Measurements from ENCODE around the gene RBSN. TPM values are rescaled to one million over a fixed set of nuclear protein-coding genes. Genes with fewer than 3 reads are reported as not detected.

RBSN gene
- total RNA-seq, 1 donor from 2014 or later: 30.3 TPM

DNA sequence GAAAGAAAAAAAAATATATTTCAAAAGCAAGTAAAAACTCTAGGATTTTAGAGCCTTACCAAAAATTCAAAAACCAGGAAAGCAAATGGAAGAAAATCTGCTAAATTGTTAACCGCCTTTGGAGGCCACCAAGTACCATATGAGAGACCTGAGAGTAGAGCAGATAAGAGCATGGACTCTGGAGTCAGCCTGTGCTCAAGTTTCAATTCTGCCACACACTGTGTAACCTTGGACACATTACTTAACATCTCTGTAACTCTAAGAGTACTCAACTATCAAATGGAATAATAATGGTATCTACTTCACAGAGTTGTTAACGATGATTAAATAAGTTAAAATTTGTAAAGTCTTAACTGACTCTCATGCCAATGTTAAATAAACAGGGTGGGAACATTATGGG, 12.7 kb downstream of the RBSN start:
- Histone ChIP-seq H3K27ac (ENCODE audit: low read depth, low read length) (no peak overlapping the region), H3K27me3 (ENCODE audit: control insufficient read depth in 3 of 3, insufficient read depth in 3 of 3, low read length in 3 of 3) (no peaks in the 10 kb centered on the region), H3K9ac (ENCODE audit: low read depth in 1 of 3, low read length in 3 of 3) (no peak overlapping the region), H3K9me3 (ENCODE audit: control insufficient read depth in 3 of 3, low read length in 3 of 3) (no peaks in the 10 kb centered on the region), H3K4me1 (ENCODE audit: control insufficient read depth in 3 of 3, insufficient read depth in 3 of 3, low read length in 3 of 3) (no peaks in the 10 kb centered on the region), H3K36me3 (ENCODE audit: control insufficient read depth in 3 of 3, insufficient read depth in 3 of 3, low read length in 3 of 3) (peaks cover 45 to 73% (median 58%) of the 10 kb centered on the region in 3 donors), H3K4me3 (ENCODE audit: low read length in 3 of 3) (no peak overlapping the region)

DNA sequence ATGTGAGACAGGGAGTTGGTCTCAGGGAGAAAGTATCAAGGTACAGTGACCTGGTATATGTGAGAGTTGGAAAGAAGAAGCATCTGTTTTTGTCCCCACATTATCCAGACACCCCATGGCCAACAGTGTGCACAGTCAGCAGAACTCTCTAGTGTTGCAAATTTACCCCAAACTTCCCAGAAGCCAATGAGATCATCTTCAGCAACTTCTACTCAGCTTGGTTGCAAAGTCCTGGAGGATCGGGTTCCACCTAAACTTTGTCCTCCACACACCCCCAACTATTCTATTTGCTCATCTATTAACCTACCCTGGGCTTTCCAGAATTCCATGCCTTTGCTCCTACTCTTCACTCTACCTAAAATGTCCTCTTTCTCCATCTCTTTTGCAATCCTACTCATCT, 15.7 kb downstream of the RBSN start:
- H3K27ac ChIP-seq (ENCODE audit: low read depth, low read length): no peak overlapping the region
- peaks cover 55 to 77% (median 68%) of the 10 kb centered on the region in 3 donors for H3K36me3 ChIP-seq (ENCODE audit: control insufficient read depth in 3 of 3, insufficient read depth in 3 of 3, low read length in 3 of 3)
- no peaks in the 10 kb centered on the region for H3K27me3 ChIP-seq (ENCODE audit: control insufficient read depth in 3 of 3, insufficient read depth in 3 of 3, low read length in 3 of 3)

DNA sequence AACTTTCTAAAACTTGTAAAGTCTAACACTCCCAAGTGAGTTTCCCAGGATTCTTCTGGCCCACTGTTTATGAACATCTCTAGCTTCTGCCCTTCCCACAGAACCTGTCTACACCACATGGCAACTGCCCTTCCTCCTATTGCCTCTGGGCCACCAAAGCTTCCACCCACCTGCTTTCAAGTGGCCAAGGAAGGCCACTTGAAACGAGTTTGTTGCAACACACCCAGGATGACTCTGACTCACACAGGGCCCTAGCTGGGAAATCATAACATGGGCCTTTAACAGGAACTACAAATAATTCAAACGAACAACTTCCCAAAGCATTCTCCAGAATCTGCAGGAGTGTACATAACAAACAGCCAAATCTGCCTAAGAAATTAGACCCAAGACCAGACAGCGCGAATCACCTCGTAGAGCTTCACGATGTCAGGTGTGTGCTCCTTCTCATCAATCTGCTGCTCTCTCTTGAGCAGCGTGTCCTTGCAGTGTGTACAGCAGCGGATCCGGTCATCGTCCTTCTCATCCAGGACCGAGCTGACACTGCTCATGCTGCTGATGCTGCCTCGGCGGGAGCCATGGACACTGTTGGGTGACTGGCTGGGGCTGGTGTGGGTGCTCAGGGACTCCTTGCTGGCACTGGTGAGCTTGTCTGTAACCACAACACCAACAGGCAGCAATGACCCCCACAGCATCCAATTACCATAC, 16.8 kb downstream of the RBSN start:
- Histone ChIP-seq H3K27ac (ENCODE audit: low read depth, low read length) (no peak overlapping the region), H3K36me3 (ENCODE audit: control insufficient read depth in 3 of 3, insufficient read depth in 3 of 3, low read length in 3 of 3) (peaks cover 66 to 84% (median 76%) of the 10 kb centered on the region in 3 donors), H3K9me3 (ENCODE audit: control insufficient read depth in 3 of 3, low read length in 3 of 3) (no peaks in the 10 kb centered on the region), H3K9ac (ENCODE audit: low read depth in 1 of 3, low read length in 3 of 3) (no peak overlapping the region), H3K4me1 (ENCODE audit: control insufficient read depth in 3 of 3, insufficient read depth in 3 of 3, low read length in 3 of 3) (no peaks in the 10 kb centered on the region), H3K27me3 (ENCODE audit: control insufficient read depth in 3 of 3, insufficient read depth in 3 of 3, low read length in 3 of 3) (no peaks in the 10 kb centered on the region), H3K4me3 (ENCODE audit: low read length in 3 of 3) (no peak overlapping the region)

More for the DNA sequence above, 15.7 kb downstream of the RBSN start:
- no peak overlapping the region for H3K4me3 ChIP-seq (ENCODE audit: low read length in 3 of 3)
- no peak overlapping the region for H3K9ac ChIP-seq (ENCODE audit: low read depth in 1 of 3, low read length in 3 of 3)
- no peaks in the 10 kb centered on the region for H3K4me1 ChIP-seq (ENCODE audit: control insufficient read depth in 3 of 3, insufficient read depth in 3 of 3, low read length in 3 of 3)
- H3K9me3 ChIP-seq (ENCODE audit: control insufficient read depth in 3 of 3, low read length in 3 of 3): no peaks in the 10 kb centered on the region

DNA sequence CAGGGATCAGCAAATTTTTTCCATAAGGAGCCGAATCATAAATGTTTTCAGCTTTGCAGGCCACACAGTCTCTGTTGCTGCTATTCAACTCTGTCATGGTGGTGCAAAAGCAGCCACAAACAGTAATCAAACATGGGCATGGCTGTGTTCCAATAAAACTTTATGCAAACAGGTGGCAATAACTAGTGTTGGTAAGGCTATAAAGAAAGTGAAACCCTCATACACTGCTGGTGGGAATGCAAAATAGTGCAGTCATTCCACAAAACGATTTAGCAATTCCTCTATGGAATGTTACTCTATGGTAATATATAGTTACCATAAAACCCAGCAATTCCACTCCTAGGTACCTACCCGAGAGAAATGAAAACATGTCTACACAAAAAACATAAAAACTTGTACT, 19.9 kb downstream of the RBSN start:
- Histone ChIP-seq H3K27me3 (ENCODE audit: control insufficient read depth in 3 of 3, insufficient read depth in 3 of 3, low read length in 3 of 3) (no peaks in the 10 kb centered on the region), H3K4me3 (ENCODE audit: low read length in 3 of 3) (no peak overlapping the region), H3K9me3 (ENCODE audit: control insufficient read depth in 3 of 3, low read length in 3 of 3) (no peaks in the 10 kb centered on the region), H3K9ac (ENCODE audit: low read depth in 1 of 3, low read length in 3 of 3) (no peak overlapping the region), H3K36me3 (ENCODE audit: control insufficient read depth in 3 of 3, insufficient read depth in 3 of 3, low read length in 3 of 3) (peaks cover 78 to 90% (median 82%) of the 10 kb centered on the region in 3 donors), H3K4me1 (ENCODE audit: control insufficient read depth in 3 of 3, insufficient read depth in 3 of 3, low read length in 3 of 3) (no peaks in the 10 kb centered on the region), H3K27ac (ENCODE audit: low read depth, low read length) (no peak overlapping the region)

DNA sequence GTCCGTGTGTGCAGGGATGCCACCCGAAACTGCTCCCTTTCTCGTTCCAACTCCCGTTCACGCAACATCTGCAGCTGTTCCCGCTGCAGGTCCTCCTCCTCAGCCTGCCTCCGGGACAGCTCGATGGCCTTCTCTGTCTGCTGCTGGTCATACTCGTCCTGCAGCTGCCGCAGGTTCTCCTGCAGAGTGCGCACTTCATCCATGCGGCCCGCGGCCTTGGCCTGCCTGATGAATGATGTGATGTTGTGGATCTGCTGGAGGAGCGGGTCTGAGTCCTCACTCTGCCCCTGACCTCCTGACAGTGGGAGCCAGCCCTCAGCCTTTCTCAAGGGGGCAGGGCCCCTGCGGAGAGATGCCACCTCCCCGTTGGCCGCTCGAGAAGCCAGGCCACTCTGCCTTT, 24.4 kb downstream of the RBSN start:
- H3K4me1 ChIP-seq (ENCODE audit: control insufficient read depth in 3 of 3, insufficient read depth in 3 of 3, low read length in 3 of 3): no peaks in the 10 kb centered on the region
- no peaks in the 10 kb centered on the region for H3K27me3 ChIP-seq (ENCODE audit: control insufficient read depth in 3 of 3, insufficient read depth in 3 of 3, low read length in 3 of 3)

DNA sequence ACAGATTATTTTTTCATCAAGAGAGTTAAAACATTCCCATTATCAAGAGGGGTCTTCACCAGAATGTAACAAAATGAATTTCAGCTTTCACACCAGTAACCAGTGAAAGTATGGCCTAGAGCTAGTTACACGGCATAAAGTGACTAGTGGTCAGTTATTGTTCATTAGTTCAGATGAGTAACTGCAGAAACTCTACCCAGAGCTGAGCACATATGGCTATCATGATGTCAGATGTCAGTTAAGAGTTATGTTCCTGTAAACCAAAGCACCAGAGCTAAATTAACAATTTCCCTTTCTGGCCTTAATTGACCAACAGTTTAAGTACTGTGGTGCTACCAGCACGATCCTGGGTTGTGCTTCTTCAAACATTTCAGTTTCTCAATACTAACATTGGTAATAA, 27.2 kb downstream of the RBSN start:
- Histone ChIP-seq H3K9me3 (ENCODE audit: control insufficient read depth in 3 of 3, low read length in 3 of 3) (no peaks in the 10 kb centered on the region), H3K9ac (ENCODE audit: low read depth in 1 of 3, low read length in 3 of 3) (no peak overlapping the region), H3K36me3 (ENCODE audit: control insufficient read depth in 3 of 3, insufficient read depth in 3 of 3, low read length in 3 of 3) (peaks cover 34 to 49% (median 44%) of the 10 kb centered on the region in 3 donors), H3K4me1 (ENCODE audit: control insufficient read depth in 3 of 3, insufficient read depth in 3 of 3, low read length in 3 of 3) (no peaks in the 10 kb centered on the region), H3K4me3 (ENCODE audit: low read length in 3 of 3) (no peak overlapping the region), H3K27ac (ENCODE audit: low read depth, low read length) (no peak overlapping the region), H3K27me3 (ENCODE audit: control insufficient read depth in 3 of 3, insufficient read depth in 3 of 3, low read length in 3 of 3) (no peaks in the 10 kb centered on the region)

More for the DNA sequence above, 24.4 kb downstream of the RBSN start:
- Histone ChIP-seq H3K9ac (ENCODE audit: low read depth in 1 of 3, low read length in 3 of 3) (no peak overlapping the region), H3K9me3 (ENCODE audit: control insufficient read depth in 3 of 3, low read length in 3 of 3) (no peaks in the 10 kb centered on the region), H3K27ac (ENCODE audit: low read depth, low read length) (no peak overlapping the region), H3K4me3 (ENCODE audit: low read length in 3 of 3) (no peak overlapping the region), H3K36me3 (ENCODE audit: control insufficient read depth in 3 of 3, insufficient read depth in 3 of 3, low read length in 3 of 3) (peaks cover 54 to 69% (median 64%) of the 10 kb centered on the region in 3 donors)

DNA sequence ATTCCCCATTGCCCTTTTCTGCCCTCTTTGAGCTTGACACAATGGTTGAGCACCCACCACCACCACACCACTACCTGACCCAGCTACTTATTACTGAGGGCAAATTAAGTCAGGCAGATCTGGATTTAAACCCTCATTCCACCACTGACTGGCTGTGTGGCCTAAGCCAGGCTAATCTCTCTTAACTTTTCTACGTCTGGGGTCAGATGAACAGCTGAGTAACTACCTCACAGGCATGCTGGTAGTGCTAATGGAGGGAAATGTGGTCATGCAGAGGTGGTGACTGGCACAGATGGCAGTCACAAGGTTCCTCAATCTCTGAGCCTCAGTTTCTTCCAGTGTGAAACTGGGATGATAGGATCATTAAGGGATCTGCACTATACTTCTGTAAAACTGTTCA, 29.5 kb downstream of the RBSN start:
- H3K36me3 ChIP-seq (ENCODE audit: control insufficient read depth in 3 of 3, insufficient read depth in 3 of 3, low read length in 3 of 3): peaks cover 15 to 27% (median 22%) of the 10 kb centered on the region in 3 donors
- H3K4me3 ChIP-seq (ENCODE audit: low read length in 3 of 3): no peak overlapping the region
- H3K9me3 ChIP-seq (ENCODE audit: control insufficient read depth in 3 of 3, low read length in 3 of 3): no peaks in the 10 kb centered on the region
- no peaks in the 10 kb centered on the region for H3K27me3 ChIP-seq (ENCODE audit: control insufficient read depth in 3 of 3, insufficient read depth in 3 of 3, low read length in 3 of 3)
- H3K27ac ChIP-seq (ENCODE audit: low read depth, low read length): no peak overlapping the region
- peaks cover 0 to 5% (median 2%) of the 10 kb centered on the region in 3 donors for H3K4me1 ChIP-seq (ENCODE audit: control insufficient read depth in 3 of 3, insufficient read depth in 3 of 3, low read length in 3 of 3)
- H3K9ac ChIP-seq (ENCODE audit: low read depth in 1 of 3, low read length in 3 of 3): no peak overlapping the region

DNA sequence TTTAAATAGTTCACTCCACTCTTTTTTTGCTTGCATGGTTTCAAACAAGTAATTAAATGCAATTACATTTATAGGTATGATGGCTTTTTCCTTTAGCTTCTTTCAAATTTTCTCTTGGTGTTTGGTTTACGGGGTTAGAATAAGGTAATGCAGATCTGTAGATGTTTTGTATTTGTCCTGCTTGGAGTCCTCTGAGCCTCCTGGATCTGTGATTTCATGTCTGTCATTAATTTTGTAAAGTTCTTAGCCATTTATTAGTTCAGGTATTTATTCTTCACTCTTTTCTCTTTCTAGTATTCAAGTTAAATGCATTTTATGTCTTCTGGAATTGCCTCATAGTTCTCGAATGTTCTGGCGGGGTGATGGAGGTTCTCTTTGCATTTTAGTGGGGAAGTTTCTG, 32.5 kb downstream of the RBSN start:
- no peak overlapping the region for H3K27ac ChIP-seq (ENCODE audit: low read depth, low read length)
- H3K4me1 ChIP-seq (ENCODE audit: control insufficient read depth in 3 of 3, insufficient read depth in 3 of 3, low read length in 3 of 3): peaks cover 13 to 20% (median 17%) of the 10 kb centered on the region in 3 donors
- no peaks in the 10 kb centered on the region for H3K27me3 ChIP-seq (ENCODE audit: control insufficient read depth in 3 of 3, insufficient read depth in 3 of 3, low read length in 3 of 3)
- H3K9me3 ChIP-seq (ENCODE audit: control insufficient read depth in 3 of 3, low read length in 3 of 3): no peaks in the 10 kb centered on the region
- peaks cover 2 to 6% (median 5%) of the 10 kb centered on the region in 3 donors for H3K36me3 ChIP-seq (ENCODE audit: control insufficient read depth in 3 of 3, insufficient read depth in 3 of 3, low read length in 3 of 3)
- H3K4me3 ChIP-seq (ENCODE audit: low read length in 3 of 3): no peak overlapping the region
- no peak overlapping the region for H3K9ac ChIP-seq (ENCODE audit: low read depth in 1 of 3, low read length in 3 of 3)

DNA sequence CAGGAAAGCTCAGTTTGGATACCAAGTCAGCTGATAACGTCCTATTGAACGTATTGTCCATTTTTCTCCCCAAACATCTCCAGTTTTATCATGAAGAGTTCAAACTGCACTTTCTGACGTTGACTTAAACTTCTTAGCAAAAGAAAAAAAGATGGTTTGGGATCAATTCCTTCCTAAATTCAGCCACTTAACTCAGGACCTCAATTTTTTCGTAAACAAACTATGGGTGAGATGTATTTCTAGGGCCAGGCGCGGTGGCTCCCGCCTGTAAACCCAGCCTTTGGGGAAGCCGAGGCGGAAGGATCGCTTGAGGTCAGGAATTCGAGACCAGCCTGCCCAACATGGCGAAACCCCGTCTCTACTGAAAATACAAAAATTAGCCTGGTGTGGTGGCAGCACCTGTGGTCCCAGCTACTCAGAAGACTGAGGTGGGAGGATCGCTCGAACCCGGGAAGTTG, 33.4 kb downstream of the RBSN start:
- Histone ChIP-seq H3K4me3 (ENCODE audit: low read length in 3 of 3) (peak overlapping the region; percentile 91 to 96 (median 93)), H3K9me3 (ENCODE audit: control insufficient read depth in 3 of 3, low read length in 3 of 3) (no peaks in the 10 kb centered on the region), H3K27me3 (ENCODE audit: control insufficient read depth in 3 of 3, insufficient read depth in 3 of 3, low read length in 3 of 3) (no peaks in the 10 kb centered on the region), H3K4me1 (ENCODE audit: control insufficient read depth in 3 of 3, insufficient read depth in 3 of 3, low read length in 3 of 3) (peaks cover 13 to 20% (median 17%) of the 10 kb centered on the region in 3 donors), H3K36me3 (ENCODE audit: control insufficient read depth in 3 of 3, insufficient read depth in 3 of 3, low read length in 3 of 3) (peaks cover 0 to 4% (median 2%) of the 10 kb centered on the region in 3 donors), H3K9ac (ENCODE audit: low read depth in 1 of 3, low read length in 3 of 3) (peak overlapping the region; percentile 57 to 98 (median 92)), H3K27ac (ENCODE audit: low read depth, low read length) (peak overlapping the region; percentile 95)

DNA sequence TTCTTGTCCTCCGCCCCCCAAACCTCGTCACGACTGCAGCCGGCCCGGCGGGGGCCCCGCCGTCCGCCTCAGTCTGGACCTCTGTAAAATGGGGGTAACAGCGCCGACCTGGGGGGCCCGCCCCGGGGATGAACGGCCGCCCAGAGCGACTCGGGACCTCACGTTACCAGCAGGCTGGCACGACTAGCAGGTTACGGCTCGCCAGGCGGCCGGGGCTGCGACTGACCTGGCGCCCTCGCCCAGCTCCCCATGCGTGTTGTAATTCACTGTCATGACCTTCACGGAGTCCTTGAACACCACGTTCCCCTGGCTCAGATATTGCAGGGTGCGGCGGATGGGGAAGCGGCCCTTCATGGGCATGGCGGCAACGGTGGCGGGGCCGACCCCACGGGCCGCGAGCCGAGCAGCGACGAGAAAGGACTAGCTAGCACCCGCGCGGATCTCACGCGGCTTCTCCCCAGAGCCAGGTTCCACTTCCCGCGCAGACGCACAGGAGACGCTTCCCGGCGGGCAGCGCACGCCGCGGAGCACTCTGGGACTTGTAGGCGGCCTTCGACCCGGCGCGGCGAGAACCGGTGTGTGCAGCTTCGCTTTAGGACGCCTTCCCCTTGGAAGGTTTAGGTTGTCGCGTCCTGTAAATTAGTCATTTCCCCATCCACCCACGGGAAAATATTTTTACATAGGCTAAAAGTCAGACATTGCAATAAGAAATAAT, 34.0 kb downstream of the RBSN start, which contains the start of gene MRPS25:
MRPS25 (minus strand) TSS at position 481 of the 715 bp plus-strand sequence; CDS start at position 360, 121 bp downstream.
- H3K9ac ChIP-seq (ENCODE audit: low read depth in 1 of 3, low read length in 3 of 3): peak within 1 kb of the TSS; percentile 92 to 98 (median 96)
- H3K27me3 ChIP-seq (ENCODE audit: control insufficient read depth in 3 of 3, insufficient read depth in 3 of 3, low read length in 3 of 3): no peaks in the 10 kb centered on the region
- peaks cover 13 to 20% (median 17%) of the 10 kb centered on the region in 3 donors for H3K4me1 ChIP-seq (ENCODE audit: control insufficient read depth in 3 of 3, insufficient read depth in 3 of 3, low read length in 3 of 3)
- peak within 1 kb of the TSS; percentile 91 to 96 (median 93) for H3K4me3 ChIP-seq (ENCODE audit: low read length in 3 of 3)
- peaks cover 0 to 4% (median 2%) of the 10 kb centered on the region in 3 donors for H3K36me3 ChIP-seq (ENCODE audit: control insufficient read depth in 3 of 3, insufficient read depth in 3 of 3, low read length in 3 of 3)
- no peaks in the 10 kb centered on the region for H3K9me3 ChIP-seq (ENCODE audit: control insufficient read depth in 3 of 3, low read length in 3 of 3)
- H3K27ac ChIP-seq (ENCODE audit: low read depth, low read length): peak within 1 kb of the TSS; percentile 95
